GM19035 (cell line): ENCODE measurements around the gene PLPPR2.
"Not testable (repeated sequence)": the region's sequence is repeated elsewhere in the genome, so short reads cannot be mapped to it uniquely, and the experiment has no call there.

ENCODE experiments used
- ATAC-seq: cut with Tn5 transposase; IDR thresholded peaks from one replicate; pipeline ENCODE4 v1.9.1; 2021; ENCODE audit not compliant: unreplicated experiment

Gene PLPPR2

GRCh38 chr19:11397089-11397610 lies 41.9 kb downstream of the PLPPR2 start:
- no peak for ATAC-seq

GRCh38 chr19:11399667-11400066 lies 44.4 kb downstream of the PLPPR2 start:
- ATAC-seq = no peak

DNA sequence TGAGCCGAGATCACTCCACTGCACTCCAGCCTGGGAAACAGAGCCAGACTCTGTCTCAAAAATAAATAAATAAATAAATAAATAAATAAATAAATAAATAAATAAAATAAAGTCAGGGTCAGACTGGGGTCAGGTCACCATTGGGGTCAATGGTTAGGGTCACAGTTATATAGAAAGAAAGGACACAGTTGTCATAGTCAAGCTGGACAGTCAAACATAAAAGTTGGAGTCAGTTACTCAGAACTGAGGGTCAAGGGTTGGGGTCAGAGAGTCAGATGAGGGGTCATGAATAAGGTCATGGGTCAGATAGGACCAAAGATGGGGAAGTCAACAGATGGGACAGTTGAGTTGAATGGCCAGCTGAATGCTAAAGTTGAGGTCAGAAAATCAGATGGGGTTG lies 45.6 kb downstream of the PLPPR2 start:
- no peak for ATAC-seq

DNA sequence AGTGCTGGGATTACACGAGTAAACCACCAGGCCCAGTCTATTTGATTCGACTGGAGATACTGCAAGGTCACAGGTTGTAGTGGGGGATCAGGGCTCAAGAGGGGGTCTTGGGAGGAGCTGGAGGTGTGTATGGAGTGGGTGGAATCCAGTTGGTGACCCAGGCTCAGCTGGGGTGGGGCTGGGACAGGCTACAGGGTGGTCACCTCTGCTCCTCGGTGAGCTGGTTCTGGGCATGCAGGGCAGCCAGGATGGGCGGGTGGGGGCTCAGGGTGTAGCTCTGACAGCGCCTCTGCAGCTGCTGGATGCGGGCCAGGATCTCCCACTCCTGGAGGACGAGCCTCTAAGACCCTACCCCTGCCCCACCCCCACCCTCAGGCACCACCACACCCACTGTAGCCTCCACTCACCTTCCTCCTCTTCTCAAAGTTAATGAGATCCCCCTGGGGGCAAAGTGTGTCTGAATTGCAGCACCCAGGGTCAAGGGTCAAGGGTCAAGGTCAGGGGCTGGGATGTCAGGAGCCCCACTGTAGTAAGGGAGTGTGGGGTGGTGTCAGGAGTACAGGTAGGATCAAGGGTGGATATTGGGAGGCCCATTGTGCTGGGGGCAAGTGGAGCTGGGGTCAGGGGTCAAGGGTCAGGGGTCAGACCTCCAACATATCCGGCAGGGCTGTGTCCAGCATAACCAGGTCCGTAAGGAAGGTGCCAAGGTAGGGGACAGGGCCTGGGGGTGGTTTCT lies 46.7 kb downstream of the PLPPR2 start:
- no peak for ATAC-seq

DNA sequence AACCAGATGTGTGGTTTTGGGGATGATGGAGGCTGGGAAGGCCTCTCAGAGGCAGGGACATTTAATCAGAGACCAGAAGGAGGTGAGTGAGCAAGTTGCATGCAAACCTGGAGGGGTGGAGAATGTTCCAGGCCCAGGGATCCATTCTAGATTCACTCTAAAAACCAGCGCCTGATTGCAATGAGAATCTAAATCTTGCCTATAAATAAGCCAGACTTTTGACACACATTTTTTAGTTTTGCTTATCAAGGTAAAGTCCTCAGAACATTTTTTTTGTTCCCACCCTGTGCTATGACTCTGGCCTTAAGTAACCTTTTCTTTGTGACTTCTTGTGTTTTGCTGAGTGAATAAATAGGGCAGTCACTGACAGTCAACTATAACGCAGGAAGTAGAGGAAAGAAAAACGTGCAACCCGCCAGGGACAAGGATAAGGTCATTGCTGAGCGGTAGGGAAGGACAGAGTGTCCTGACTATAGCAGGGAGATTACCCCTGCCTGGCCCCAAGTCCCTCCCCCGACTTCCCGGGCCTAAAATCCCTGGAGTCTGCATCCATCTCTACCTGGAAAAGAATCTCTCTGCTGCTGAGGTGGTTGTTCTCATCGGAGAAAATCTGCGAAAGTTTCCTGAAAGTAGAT lies 49.5 kb downstream of the PLPPR2 start:
- ATAC-seq = no peak

- no peak for ATAC-seq
Measured at GRCh38 chr19:11405846-11406643, 50.8 kb downstream of the PLPPR2 start.

DNA sequence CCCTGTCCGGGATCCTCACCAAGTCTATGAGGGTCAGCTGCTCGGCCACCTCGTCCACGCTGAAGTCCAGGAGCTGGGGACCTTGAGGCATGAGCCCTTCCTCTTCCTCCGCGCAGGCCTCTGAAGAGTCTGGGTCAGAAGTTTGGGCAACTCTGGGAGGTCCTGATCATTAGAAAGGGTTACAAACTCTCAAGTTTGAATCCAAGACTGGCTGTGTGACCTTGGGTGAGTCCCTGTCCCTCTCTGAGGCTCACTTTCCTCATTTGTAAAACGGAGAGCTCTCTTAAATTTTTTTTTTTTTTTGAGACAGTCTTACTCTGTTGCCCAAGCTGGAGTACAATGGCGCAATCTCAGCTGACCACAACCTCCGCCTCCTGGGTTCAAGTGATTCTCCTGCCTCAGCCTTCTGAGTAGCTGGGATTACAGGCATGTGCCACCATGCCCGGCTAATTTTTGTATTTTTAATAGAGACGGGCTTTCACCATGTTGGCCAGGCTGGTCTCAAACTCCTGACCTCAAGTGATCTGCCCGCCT lies 51.5 kb downstream of the PLPPR2 start:
- ATAC-seq = not testable (repeated sequence)

GRCh38 chr19:11408591-11408990 lies 53.4 kb downstream of the PLPPR2 start:
- ATAC-seq = no peak

DNA sequence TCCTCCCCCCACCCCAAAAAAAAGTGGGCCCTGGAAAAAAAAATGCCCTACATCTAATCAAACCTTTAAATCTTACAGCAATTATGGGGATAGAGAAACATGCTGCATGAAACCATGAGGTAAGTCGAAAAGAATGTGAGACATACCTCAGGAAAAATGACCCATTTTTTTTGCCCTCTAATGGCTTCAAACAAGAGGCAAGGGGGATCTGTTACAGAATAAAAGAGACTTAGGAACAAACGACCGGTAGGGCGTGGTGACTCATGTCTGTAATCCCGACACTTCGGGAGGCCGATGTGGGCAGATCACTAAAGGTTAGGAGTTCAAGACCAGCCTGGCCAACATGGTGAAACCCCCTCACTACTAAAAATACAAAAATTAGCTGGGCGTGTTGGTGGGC lies 55.5 kb downstream of the PLPPR2 start:
- no peak for ATAC-seq

GRCh38 chr19:11414544-11414943 lies 59.3 kb downstream of the PLPPR2 start:
- ATAC-seq = no peak
